GM23248 (cell line): ENCODE results near the gene MT1F. TPM values are rescaled to one million over a fixed set of nuclear protein-coding genes. Genes with fewer than 3 reads are reported as not detected.

Experiments used
- DNase-seq: peaks from one replicate; pipeline ENCODE4 v3.0.0-alpha.2; 2015
- H2AFZ ChIP-seq: fragments of 200-600 bp; sonication (generic); 2 replicates; pipeline ENCODE4 v1.6.1; 2016; ENCODE audit warnings: antibody characterized with exemption
- H3F3A ChIP-seq: fragments of 200-600 bp; sonication (generic); 2 replicates; pipeline ENCODE4 v1.6.1; 2016; ENCODE audit warnings: mild to moderate bottlenecking, antibody characterized with exemption, mixed run types; ENCODE audit not compliant: insufficient read depth
- H3K27ac ChIP-seq: fragments of 200-600 bp; sonication (generic); 2 replicates; pipeline ENCODE4 v1.5.1; 2016; ENCODE audit warnings: mild to moderate bottlenecking
- H3K27me3 ChIP-seq: fragments of 200-600 bp; sonication (generic); replicated peaks from 2 replicates; pipeline ENCODE4 v1.6.1; 2016; ENCODE audit warnings: mild to moderate bottlenecking; ENCODE audit not compliant: insufficient read depth
- H3K36me3 ChIP-seq: fragments of 200-600 bp; sonication (generic); 2 replicates; pipeline ENCODE4 v1.6.1; 2016; ENCODE audit warnings: low read depth, mild to moderate bottlenecking
- H3K4me1 ChIP-seq: fragments of 200-600 bp; sonication (generic); 2 replicates; pipeline ENCODE4 v1.6.1; 2016; ENCODE audit warnings: mild to moderate bottlenecking; ENCODE audit not compliant: insufficient read depth
- H3K4me2 ChIP-seq: fragments of 200-600 bp; sonication (generic); one replicate; pipeline ENCODE4 v1.6.1; 2016; ENCODE audit warnings: mild to moderate bottlenecking; ENCODE audit not compliant: unreplicated experiment
- H3K4me3 ChIP-seq: fragments of 200-600 bp; sonication (generic); 2 replicates; pipeline ENCODE4 v1.5.1; 2016; ENCODE audit warnings: mild to moderate bottlenecking
- H3K79me2 ChIP-seq: fragments of 200-600 bp; sonication (generic); 2 replicates; pipeline ENCODE4 v1.6.1; 2016; ENCODE audit warnings: mild to moderate bottlenecking; ENCODE audit not compliant: insufficient read depth
- H3K9ac ChIP-seq: fragments of 200-600 bp; sonication (generic); 2 replicates; pipeline ENCODE4 v1.6.1; 2016; ENCODE audit warnings: mild to moderate bottlenecking
- H3K9me2 ChIP-seq: fragments of 200-600 bp; sonication (generic); 2 replicates; pipeline ENCODE4 v1.6.1; 2016; ENCODE audit warnings: mixed run types, mild to moderate bottlenecking, moderate library complexity; ENCODE audit not compliant: insufficient read depth
- H3K9me3 ChIP-seq: fragments of 200-600 bp; sonication (generic); one replicate; pipeline ENCODE4 v1.6.1; 2017; ENCODE audit warnings: low read depth
- H4K20me1 ChIP-seq: fragments of 200-600 bp; sonication (generic); 2 replicates; pipeline ENCODE4 v1.6.0; 2016; ENCODE audit not compliant: insufficient read depth
- EZH2 ChIP-seq: fragments of 200-600 bp; sonication (generic); IDR thresholded peaks from 2 replicates; pipeline ENCODE4 v1.6.1; 2018; ENCODE audit warnings: antibody characterized with exemption, mild to moderate bottlenecking; ENCODE audit not compliant: insufficient read depth, poor library complexity, severe bottlenecking
- EZH2phosphoT487 ChIP-seq: fragments of 200-600 bp; sonication (generic); IDR thresholded peaks from 2 replicates; pipeline ENCODE4 v1.6.1; 2018; ENCODE audit warnings: antibody characterized with exemption, moderate library complexity, mild to moderate bottlenecking, low read depth; ENCODE audit not compliant: insufficient read depth
- WGBS, 2 experiments: methylation state at CpG; one replicate each; pipeline ENCODE4 v1.1.6; 2015 to 2017; ENCODE audit warnings: low lambda C conversion rate in 2 of 2, low coverage in 1 of 2; ENCODE audit errors: missing lambda C conversion rate in 2 of 2; 5-methylcytosine and 5-hydroxymethylcytosine counted together
- in situ Hi-C: fragments of 300-500 bp; cut with MboI; formaldehyde crosslinking; loops from 2 replicates; pipeline ENCODE4 v1.15.0; 2020
- polyA plus RNA-seq: library from polyadenylated mRNA; unstranded; fragments of >200 nt; fragmentation: Nextera tagmentation; extraction: Ambion mirVana; gene quantifications from 2 replicates; pipeline ENCODE4 v1.2.1, GENCODE V29; 2016
- total RNA-seq: library from RNA; depleted of rRNA; stranded (reverse); fragments of >200 nt; shearing (Covaris generic); gene quantifications from 2 replicates; pipeline ENCODE4 v1.2.3, GENCODE V29; 2014

MT1F gene
- total and polyA plus RNA-seq, 2 experiments from 2014 or later, result 1.1 to 4.5 TPM

- no peak overlapping the region for H3K9ac ChIP-seq
- H3K27ac ChIP-seq, result no peak overlapping the region
- H3K79me2 ChIP-seq, result peaks cover 11% of the 10 kb centered on the region
- peaks cover 36% of the 10 kb centered on the region for H3F3A ChIP-seq
- no peak overlapping the region for H3K4me3 ChIP-seq
- no peak overlapping the region for H2AFZ ChIP-seq
- no peak for DNase-seq
- 81 to 85% methylated on average over 3 of the region's 3 CpGs for WGBS, 2 experiments
- in situ Hi-C loops, result no loop called here
- H3K36me3 ChIP-seq, result no peaks in the 10 kb centered on the region
- H3K9me2 ChIP-seq, result no peaks in the 10 kb centered on the region
- no peak for TF ChIP-seq EZH2
- TF ChIP-seq EZH2phosphoT487, result no peak
- H3K9me3 ChIP-seq, result no peaks in the 10 kb centered on the region
- H3K4me1 ChIP-seq, result peaks cover 4% of the 10 kb centered on the region; the same call in 1 of the 2 replicates
- no peaks in the 10 kb centered on the region for H3K27me3 ChIP-seq
- no peak overlapping the region for H3K4me2 ChIP-seq
- no peaks in the 10 kb centered on the region for H4K20me1 ChIP-seq
Observed at GRCh38 chr16:56629531-56629930, 28.2 kb upstream of the MT1F start.

- no peak overlapping the region for H3K27ac ChIP-seq
- TF ChIP-seq EZH2phosphoT487 (no peak), EZH2 (no peak)
- H3K4me2 ChIP-seq, result no peak overlapping the region
- H3K79me2 ChIP-seq, result peaks cover 11% of the 10 kb centered on the region
- H3K36me3 ChIP-seq, result no peaks in the 10 kb centered on the region
- H3F3A ChIP-seq, result peaks cover 36% of the 10 kb centered on the region
- peaks cover 4% of the 10 kb centered on the region; the same call in 1 of the 2 replicates for H3K4me1 ChIP-seq
- H3K9me2 ChIP-seq, result no peaks in the 10 kb centered on the region
- H3K9me3 ChIP-seq, result no peaks in the 10 kb centered on the region
- in situ Hi-C loops, result no loop called here
- no peak overlapping the region for H3K9ac ChIP-seq
- H3K4me3 ChIP-seq, result no peak overlapping the region
- no peak for DNase-seq
- WGBS, 2 experiments, result 90 to 93% methylated on average over 3 of the region's 3 CpGs
- no peaks in the 10 kb centered on the region for H3K27me3 ChIP-seq
- no peak overlapping the region for H2AFZ ChIP-seq
- no peaks in the 10 kb centered on the region for H4K20me1 ChIP-seq
Observed at GRCh38 chr16:56630134-56630533, 27.6 kb upstream of the MT1F start.

- H3K4me2 ChIP-seq, result no peak overlapping the region
- no peak overlapping the region for H3K4me3 ChIP-seq
- no peak for DNase-seq
- in situ Hi-C loops, result no loop called here
- peaks cover 4% of the 10 kb centered on the region; the same call in 1 of the 2 replicates for H3K4me1 ChIP-seq
- H2AFZ ChIP-seq, result no peak overlapping the region
- WGBS, 2 experiments, result 96 to 97% methylated on average over 10 of the region's 10 CpGs
- H3K9me3 ChIP-seq, result no peaks in the 10 kb centered on the region
- H3K27me3 ChIP-seq, result no peaks in the 10 kb centered on the region
- H3K9ac ChIP-seq, result no peak overlapping the region
- no peaks in the 10 kb centered on the region for H3K36me3 ChIP-seq
- H3F3A ChIP-seq, result peaks cover 31% of the 10 kb centered on the region
- peaks cover 6% of the 10 kb centered on the region for H3K79me2 ChIP-seq
- H3K9me2 ChIP-seq, result no peaks in the 10 kb centered on the region
- TF ChIP-seq EZH2 (no peak), EZH2phosphoT487 (no peak)
- no peak overlapping the region for H3K27ac ChIP-seq
- H4K20me1 ChIP-seq, result no peaks in the 10 kb centered on the region
Observed at GRCh38 chr16:56631197-56631596, 26.6 kb upstream of the MT1F start.

GRCh38 chr16:56631832-56632155 is 26.0 kb upstream of the MT1F start:
- Histone ChIP-seq H2AFZ (peak overlapping the region; percentile 91), H3K36me3 (no peaks in the 10 kb centered on the region), H3K4me3 (peak overlapping the region; percentile 70), H3F3A (peaks cover 25% of the 10 kb centered on the region), H3K9me2 (no peaks in the 10 kb centered on the region), H3K4me1 (peaks cover 4% of the 10 kb centered on the region; the same call in 1 of the 2 replicates), H3K4me2 (peak overlapping the region; percentile 84), H3K9ac (peak overlapping the region; percentile 69), H3K27ac (no peak overlapping the region), H4K20me1 (no peaks in the 10 kb centered on the region), H3K79me2 (no peaks in the 10 kb centered on the region), H3K9me3 (no peaks in the 10 kb centered on the region), H3K27me3 (no peaks in the 10 kb centered on the region)
- TF ChIP-seq EZH2, result no peak
- in situ Hi-C loops, result no loop called here
- 12 to 17% methylated on average over 12 to 14 of the region's 14 CpGs for WGBS, 2 experiments
- DNase-seq, result no peak

GRCh38 chr16:56632156-56632847 is 25.5 kb upstream of the MT1F start, which contains the start of gene MT1M:
Gene MT1M, plus strand, starts transcription at chr16:56632659. Its CDS starts 73 bp downstream, at chr16:56632732.
- Histone ChIP-seq H3K4me2 (peak within 1 kb of the TSS; percentile 84), H2AFZ (peak within 1 kb of the TSS; percentile 91), H3K9ac (peak within 1 kb of the TSS; percentile 69), H3K4me1 (no peaks in the 10 kb centered on the region), H4K20me1 (no peaks in the 10 kb centered on the region), H3F3A (0 out of 2 replicates have a peak, but pooled peaks cover 21% of the 10 kb centered on the region), H3K9me2 (no peaks in the 10 kb centered on the region), H3K36me3 (no peaks in the 10 kb centered on the region), H3K4me3 (peak within 1 kb of the TSS; percentile 70), H3K9me3 (no peaks in the 10 kb centered on the region), H3K27ac (no peak within 1 kb of the TSS), H3K27me3 (no peaks in the 10 kb centered on the region), H3K79me2 (no peaks in the 10 kb centered on the region)
- peak; percentile 75 for DNase-seq
- 1 to 2% methylated on average over 35 to 47 of the region's 61 CpGs for WGBS, 2 experiments
- no peak for TF ChIP-seq EZH2
- no peak for TF ChIP-seq EZH2phosphoT487
- in situ Hi-C loops, result no loop called here
